ENCODE data around the gene DSC2. TPM values are rescaled to one million over a fixed set of nuclear protein-coding genes. Genes with fewer than 3 reads are reported as not detected.
"Not testable (repeated sequence)": the region's sequence is repeated elsewhere in the genome, so short reads cannot be mapped to it uniquely, and the experiment has no call there.

DSC2 gene
- total RNA-seq, 2 donors from 2014 or later: 141 to 184 TPM

DNA sequence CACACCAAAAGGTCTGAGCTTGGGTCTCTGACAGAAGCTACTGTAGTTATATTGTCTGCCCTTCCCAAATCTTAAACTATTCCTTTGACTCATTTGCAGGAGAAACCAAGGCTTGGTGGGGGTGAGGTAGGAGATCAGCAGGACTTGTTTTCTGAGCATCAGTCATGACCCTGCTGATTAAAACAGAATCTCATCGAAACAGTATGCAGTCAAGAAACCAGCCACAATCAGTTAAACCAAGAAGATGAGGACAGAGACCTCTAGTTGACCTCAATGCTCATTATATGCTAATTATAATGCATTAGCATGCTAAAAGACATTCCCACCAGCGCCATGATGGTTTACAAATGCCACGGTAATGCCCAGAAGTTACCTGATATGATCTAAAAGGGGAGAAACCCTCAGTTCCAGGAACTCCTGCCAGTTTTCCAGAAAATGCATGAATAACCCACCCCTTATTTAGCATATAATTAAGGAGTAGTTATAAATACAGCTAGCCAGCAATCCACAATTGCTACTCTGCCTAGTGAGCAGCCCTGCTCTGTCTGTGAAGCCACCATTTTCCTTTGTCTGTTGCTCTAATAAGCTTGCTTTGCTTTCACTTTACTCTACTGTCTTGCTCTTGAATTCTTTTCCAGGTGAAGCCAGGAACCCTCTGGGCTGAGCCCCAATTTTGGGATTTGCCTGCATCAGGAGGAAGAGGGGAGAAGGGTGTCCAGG lies 86.3 kb downstream of the DSC2 start:
- no peak overlapping the region for H3K27ac ChIP-seq
- H3K9ac ChIP-seq (ENCODE audit: low read depth in 2 of 2, low read length in 2 of 2): no peak overlapping the region
- H3K4me1 ChIP-seq: no peaks in the 10 kb centered on the region
- no peaks in the 10 kb centered on the region for H3K36me3 ChIP-seq
- no peaks in the 10 kb centered on the region for H3K27me3 ChIP-seq
- DNase-seq: no peak
- TF ChIP-seq CTCF (IDR thresholded peaks at IDR 0.05): no peak
- intact Hi-C loops (cut with DNase I): no loop called here
- no peak overlapping the region for H3K4me3 ChIP-seq
- no peaks in the 10 kb centered on the region for H3K9me3 ChIP-seq

- H3K27ac ChIP-seq; H3K36me3 ChIP-seq; H3K9ac ChIP-seq (ENCODE audit: low read depth in 2 of 2, low read length in 2 of 2); H3K9me3 ChIP-seq; intact Hi-C loops (cut with DNase I); H3K27me3 ChIP-seq; H3K4me1 ChIP-seq; H3K4me3 ChIP-seq; DNase-seq: not testable (repeated sequence)
Measured at GRCh38 chr18:31011455-31011854, 90.8 kb downstream of the DSC2 start.

GRCh38 chr18:31010601-31011000 lies 91.6 kb downstream of the DSC2 start:
- intact Hi-C loops (cut with DNase I): no loop called here

More at GRCh38 chr18:31010601-31011000, 91.6 kb downstream of the DSC2 start:
- Histone ChIP-seq H3K4me1 (no peaks in the 10 kb centered on the region), H3K36me3 (no peaks in the 10 kb centered on the region), H3K9ac (ENCODE audit: low read depth in 2 of 2, low read length in 2 of 2) (no peak overlapping the region), H3K27ac (no peak overlapping the region), H3K4me3 (no peak overlapping the region), H3K9me3 (no peaks in the 10 kb centered on the region), H3K27me3 (no peaks in the 10 kb centered on the region)
- no peak for TF ChIP-seq CTCF (IDR thresholded peaks at IDR 0.05)
- DNase-seq: no peak

Other genes with a start within 250 kb of the DSC2 start
- gene DSC3, start 59.7 kb downstream of the DSC2 start, total RNA-seq: under 1 TPM; 0.27 to 0.37 TPM
- gene DSC1, start 60.4 kb upstream of the DSC2 start, total RNA-seq: under 1 TPM; 0.05 to 0.17 TPM
- not detected for gene DSG1, start 215.7 kb upstream of the DSC2 start, total RNA-seq